AG08395 (cell line): ENCODE results near the gene MS4A4E.
"Not testable (repeated sequence)": the region's sequence is repeated elsewhere in the genome, so short reads cannot be mapped to it uniquely, and the experiment has no call there.

ENCODE experiments used
- DNase-seq: peaks from one replicate; pipeline ENCODE4 v3.0.0; 2012; ENCODE audit warnings: mixed read lengths, low spot score

MS4A4E gene

DNA sequence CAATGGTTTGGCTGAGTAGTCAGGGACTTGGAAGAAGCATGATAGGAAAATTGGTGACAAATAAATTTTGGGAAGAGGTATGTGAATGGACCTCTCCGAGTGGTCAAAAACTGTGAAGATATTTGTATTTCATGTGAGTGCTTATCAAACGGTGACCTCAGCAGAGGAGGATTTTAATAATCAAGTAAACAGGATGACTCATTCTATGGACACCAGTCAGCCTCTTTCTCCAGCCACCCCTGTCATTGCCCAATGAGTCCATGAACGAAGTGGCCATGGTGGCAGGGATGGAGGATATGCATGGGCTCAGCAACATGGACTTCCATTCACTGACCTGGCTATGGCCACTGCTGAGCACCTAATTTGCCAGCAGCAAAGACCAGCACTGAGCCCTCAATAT lies 21.2 kb downstream of the MS4A4E start:
- no peak for DNase-seq

DNA sequence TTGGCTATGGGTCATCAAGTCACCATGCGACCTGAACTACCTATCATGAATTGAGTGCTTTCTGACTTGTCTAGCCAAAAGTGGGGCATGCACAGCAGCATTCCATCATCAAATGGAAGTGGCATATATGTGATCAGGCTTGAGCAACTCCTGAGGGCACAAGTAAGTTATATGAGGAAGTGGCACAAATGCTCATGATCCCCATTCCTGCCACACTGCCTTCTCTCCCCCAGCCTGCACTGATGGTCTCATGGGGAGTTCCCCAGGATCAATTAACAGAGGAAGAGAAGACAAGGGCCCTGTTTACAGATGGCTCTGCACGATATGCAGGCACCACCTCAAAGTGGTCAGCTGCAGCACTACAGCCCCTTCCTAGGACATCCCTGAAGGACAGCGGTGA lies 21.8 kb downstream of the MS4A4E start:
- no peak for DNase-seq

DNA sequence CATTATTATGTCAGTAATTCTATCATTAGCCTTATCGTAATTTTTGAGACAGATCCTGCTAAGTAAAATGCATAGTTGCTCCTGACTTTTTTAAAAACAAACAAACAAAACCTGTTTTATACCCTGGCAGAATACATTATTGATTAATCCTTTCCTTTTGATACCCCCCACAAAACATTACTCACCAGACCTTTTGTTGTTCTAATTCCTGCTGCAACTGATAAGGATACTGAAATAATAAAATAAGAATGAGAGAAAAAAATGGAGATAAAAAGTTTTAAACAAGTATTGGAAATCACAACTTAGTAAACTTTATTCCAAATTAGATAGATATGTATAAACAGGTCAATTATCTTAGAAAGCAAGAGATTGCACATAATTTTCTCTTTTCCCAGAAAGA lies 28.6 kb downstream of the MS4A4E start:
- DNase-seq = no peak

DNA sequence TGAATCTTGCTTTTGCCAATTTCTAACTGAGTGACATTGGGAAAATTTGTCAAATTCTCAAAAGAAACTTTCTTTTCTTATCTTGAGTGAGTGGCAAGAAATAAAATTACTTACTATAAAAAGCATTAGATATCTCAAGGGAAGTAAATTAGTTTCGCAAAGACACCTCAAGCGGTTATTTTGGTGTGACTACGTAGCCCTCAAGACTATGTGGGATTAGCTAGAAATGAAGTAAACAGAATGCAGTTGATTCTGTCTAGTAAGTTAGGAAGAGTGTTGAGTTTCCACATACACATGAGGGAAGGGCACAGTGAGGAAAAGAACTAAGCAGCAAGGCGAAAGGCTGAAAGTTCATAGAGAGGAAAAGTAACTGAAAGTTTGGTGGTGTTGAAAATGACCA lies 31.7 kb downstream of the MS4A4E start:
- DNase-seq = no peak

DNA sequence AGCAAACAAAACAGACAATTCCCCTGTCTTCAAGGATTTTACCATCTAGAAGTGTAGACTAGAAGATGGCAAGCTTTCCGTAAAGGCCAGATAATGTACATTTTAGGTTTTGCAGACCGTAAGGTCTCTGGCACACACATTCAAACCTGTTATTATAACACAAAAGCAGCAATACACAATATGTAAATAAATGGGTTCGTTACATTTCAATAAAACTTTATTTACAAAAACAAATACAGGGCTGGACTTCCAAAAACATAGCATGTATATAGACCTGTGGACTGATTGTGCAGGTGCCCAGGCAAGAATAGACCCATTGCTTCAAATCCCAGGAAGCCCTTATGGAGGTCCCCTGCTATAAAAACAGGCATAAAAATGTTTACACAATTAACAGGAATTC lies 33.0 kb downstream of the MS4A4E start:
- no peak for DNase-seq

DNA sequence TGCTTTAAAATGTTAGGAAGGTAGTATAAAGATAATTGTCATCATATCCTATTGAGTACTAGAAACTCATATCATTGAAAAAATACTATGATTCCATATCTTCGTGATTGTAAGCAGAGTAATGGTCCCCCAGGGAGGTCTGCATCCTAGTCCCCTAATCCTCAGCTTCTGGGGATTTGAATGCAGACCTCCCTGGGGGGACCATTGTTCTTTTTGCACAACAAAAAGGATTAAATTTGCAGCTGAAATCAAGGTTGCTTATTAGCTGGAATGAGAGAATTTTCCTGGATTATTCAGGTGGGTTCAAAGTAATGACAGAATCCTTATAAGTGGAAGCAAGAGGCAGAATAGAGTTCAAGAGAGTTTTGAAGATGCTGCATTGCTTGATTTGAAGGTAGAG lies 34.0 kb downstream of the MS4A4E start:
- DNase-seq = no peak

DNA sequence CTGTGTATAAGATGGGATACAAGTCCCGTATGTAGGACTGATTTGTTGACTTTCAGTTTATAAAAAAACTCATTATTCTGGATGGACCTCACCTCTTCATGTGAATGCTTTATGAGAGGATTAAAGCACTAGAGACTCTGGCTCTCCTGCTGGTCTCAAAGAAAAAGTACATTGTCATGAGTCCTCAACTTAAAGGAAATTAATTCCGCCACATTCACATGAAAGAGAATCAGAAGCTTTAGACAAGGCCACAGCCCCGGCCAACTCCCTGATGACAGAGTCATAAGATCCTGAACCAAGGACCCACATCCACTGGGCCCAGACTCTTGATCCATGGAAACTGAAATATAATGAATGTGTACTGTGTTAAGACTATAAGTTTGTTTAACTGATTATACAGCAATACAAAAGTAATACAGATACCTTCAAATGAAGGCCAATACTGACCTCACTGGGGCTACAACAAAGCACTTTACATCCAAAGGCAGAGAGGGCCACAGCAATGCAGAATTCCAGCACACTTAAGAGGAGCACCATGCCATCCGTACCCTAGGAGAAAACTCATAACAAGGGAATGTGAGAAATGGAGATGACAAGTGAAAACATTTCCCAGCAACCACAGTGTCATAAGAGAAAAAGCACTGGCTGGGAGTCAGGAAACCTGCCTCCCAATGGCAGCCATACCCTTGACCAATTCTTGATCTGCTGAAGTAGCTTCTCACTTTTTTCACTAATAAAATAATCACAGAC lies 34.6 kb downstream of the MS4A4E start:
- DNase-seq = no peak

DNA sequence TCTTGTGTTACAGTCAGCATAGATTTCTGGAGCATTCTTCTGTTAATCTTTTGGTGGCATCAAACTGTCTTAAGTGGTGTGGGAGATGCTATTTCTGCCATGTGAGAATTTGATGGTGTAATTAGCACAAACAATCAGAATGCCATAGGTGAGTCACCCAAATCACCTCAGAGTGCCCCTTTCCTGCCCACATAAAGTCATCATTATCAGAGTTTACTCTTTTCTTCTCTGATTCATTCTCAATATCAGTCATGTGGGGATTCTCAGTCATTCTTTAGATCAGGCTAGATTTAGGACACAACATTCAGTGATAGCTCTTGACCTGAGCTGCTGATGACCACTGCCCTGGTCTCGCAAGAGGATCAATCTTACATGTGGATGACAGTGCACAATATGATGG lies 36.3 kb downstream of the MS4A4E start:
- no peak for DNase-seq

DNA sequence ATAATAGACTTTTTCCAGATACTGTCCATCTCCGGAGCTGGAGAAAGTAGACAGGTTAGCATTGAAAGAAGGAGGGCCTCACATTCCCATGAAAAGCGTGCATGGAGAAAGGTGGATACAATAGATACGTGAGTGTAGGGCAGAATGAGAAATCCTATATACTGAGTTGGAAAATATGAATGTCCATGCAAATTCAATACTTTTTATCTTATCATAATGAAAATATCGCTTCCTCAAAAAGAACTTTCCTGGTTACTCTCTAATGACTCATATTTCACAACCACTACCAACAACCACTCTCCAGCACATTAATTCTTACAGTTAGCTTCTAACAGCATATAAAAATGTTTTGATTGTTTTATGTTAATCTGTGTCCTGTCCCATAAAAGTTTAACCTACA lies 38.0 kb downstream of the MS4A4E start:
- no peak for DNase-seq

DNA sequence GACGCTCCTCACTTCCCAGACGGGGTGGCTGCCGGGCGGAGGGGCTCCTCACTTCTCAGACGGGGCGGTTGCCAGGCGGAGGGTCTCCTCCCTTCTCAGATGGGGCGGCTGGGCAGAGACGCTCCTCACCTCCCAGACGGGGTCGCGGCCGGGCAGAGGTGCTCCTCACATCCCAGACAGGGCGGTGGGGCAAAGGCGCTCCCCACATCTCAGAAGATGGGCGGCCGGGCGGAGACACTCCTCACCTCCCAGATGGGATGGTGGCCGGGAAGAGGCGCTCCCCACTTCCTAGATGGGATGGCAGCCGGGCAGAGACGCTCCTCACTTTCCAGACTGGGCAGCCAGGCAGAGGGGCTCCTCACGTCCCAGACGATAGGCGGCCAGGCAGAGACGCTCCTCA lies 41.6 kb downstream of the MS4A4E start:
- not testable (repeated sequence) for DNase-seq

DNA sequence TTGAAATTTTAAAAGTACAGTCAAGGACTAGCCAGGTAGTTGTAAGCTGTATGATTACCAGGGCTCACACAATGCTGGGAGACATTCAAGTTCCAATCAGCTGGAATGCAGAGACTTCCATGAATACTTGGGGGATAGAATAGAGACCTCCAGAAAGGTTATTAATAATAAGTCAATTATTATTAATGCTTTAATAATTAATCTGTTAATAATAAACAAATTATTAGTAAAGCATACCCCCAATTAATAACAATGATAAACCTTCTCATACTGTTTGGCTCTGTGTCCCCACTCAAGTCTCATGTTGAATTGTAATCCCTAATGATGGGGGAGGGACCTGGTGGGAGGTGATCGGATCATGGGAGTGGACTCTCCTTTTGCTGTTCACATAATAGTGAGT lies 45.5 kb downstream of the MS4A4E start:
- no peak for DNase-seq

DNA sequence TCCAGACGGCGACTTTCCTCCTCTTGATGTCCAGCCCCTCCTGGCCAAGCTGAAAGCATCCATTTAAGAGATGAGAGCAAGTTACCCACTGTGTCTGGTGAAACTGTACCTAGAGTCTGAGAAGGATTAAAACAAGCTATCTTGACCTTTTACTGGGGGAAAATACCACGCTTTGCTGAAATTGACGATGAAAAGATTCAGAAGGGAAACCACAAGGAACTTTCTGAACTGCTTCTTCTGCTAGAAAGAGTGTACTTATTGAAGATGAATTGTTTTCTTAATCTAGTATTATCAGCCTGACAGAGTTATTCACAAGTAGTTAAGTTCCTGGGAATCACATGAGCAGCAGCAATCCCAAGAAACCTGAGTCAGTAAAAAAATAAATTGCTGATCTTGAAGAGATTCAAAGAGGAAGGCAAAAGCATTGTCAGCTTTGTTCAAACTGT lies 47.0 kb downstream of the MS4A4E start:
- no peak for DNase-seq

DNA sequence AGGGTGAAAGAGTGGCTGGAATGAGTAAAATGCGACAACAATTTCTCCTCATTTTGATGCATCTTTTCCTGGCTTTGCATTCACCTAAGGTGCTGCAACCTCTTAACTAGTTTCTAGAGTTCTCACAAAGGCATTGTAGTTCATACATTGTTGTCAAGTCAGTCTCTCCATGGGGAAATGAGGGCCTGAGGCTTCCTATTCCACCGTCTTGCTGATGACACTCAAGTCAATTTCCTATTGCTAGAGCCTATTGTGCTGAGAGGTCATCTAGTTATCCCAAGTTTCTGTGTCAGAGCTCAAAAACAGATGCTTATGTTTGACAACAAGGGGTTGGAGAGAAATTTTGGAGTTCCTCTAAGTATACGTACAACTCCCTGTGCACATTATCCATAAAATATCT lies 48.4 kb downstream of the MS4A4E start:
- no peak for DNase-seq

DNA sequence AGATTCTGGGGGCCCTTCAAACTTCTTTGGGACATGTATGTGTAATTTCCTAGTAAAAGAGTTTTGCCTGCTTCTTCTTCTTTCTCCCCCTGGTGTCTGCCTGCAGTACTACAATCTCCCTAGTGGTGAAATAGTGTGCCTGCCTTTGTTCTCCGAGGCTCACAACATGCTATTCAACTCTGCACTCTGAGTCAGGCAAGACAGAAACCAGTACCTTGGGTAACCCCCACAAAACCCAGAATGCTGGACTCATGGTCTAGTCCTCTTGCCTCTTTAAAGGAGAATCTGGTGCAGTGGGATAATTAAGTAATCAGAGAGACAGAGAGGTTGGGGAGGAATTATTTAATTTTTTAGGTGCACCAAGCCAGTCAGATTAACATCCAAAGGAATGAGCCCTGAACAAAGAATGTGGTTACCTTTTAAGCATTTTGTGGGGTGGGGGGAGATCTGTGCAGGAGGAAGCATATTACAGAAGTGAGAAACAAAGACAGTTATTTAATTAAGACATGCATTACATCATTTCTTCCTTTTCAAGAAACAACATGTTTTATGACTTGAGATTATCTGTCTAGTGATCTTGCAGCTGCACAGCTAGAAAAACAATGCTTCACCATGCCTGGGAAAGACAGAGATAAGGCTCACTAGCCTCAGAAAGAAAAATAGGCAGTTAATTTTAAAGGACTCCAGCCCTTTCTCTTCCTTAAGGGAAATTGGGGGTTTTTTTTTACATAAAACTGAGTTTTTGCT lies 49.1 kb downstream of the MS4A4E start:
- DNase-seq = peak; percentile 29

DNA sequence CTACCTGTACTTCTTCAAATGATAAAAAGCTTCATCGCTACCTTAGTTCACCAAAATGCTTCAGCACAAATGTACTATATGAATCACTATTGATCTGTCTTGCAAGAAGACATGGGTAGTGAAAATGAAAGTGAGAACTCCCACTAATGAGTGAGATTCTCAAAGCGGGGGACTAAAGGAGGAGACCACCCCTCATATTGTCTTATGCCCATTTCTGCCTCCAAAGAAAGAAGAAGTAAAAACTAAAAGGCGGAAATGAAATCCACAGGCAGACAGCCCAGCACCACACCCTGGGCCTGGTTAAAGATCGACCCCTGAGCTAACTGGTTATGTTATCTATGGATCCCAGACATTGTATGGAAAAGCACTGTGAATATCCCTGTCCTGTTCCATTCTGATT lies 50.4 kb downstream of the MS4A4E start:
- DNase-seq = not testable (repeated sequence)

DNA sequence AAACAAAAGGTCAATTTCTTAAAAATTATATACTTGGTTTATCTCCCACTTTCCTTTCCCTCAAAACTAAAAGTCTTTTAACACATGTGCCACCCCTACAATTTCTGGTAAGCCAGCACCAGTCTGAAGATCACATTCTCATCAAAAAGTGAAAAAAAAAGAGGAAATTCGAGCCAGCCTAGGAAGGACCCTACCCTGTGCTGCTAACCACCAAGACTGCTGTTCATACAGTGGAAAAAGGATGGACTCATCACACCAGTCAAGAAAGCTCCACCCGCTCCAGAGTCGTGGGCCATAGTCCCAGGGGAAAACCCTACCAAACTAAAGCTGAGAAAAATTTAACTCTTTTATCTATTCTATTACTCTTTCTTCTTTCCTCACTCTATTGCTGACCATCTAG lies 54.5 kb downstream of the MS4A4E start:
- not testable (repeated sequence) for DNase-seq

DNA sequence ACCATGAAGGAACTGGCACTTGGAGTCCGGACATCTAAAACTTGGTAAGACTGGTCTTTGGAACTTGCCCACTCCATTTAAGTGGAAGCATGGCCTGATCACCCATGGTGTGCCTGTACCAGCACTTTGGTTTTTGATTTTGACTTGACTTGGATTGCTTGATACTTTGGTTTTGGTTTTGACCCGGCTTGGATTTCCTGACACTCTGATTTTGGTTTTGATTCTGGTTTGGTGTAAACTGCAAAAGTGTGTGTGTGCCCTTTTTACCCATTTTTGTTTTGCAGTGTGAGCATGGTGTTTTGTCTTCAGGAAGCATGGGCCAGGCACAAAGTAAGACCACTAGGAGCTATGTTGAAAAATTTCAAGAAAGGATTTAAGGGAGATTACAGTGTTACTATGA lies 56.8 kb downstream of the MS4A4E start:
- DNase-seq = not testable (repeated sequence)

DNA sequence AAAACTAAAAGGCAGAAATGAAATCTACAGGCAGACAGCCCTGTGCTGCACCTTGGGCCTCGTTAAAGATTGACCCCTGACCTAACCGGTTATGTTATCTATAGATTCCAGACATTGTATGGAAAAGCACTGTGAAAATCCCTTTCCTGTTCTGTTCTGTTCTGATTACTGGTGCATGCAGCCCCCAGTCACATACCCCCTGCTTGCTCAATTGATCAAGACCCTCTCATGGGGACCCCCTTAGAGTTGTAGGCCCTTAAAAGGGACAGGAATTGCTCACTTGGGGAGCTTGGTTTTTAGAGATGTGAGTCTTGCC lies 57.5 kb downstream of the MS4A4E start:
- not testable (repeated sequence) for DNase-seq

DNA sequence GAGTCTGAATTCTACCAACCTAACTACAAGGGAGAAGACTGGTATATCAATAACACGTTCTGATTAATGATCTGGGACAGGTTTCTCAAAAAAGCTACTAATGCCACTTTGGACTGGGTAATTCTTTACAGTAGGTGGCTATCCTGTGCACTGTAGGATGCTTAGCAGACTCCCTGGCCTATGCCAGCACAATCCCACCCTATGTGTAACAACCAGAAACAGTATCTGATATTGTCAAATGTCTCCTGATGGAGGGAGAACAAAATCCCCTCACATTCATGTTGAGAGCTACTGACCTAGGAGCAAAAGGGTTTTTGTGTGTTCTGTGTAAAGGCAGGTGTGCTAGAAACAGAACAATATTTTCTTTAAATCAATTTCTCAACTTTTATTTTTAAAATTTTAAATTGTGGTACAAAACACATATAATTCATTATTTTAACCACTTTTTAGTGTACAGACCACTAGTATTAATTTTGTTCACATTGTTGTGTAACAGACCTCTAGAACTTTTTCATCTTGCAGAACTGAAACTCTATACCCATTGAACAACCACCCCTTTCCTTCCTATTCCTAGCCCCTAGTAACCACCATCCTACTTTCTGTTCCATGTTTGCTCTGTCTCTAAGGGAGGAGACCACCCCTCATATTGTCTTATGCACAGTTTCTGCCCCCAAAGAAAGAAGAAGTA lies 58.0 kb downstream of the MS4A4E start:
- no peak for DNase-seq

DNA sequence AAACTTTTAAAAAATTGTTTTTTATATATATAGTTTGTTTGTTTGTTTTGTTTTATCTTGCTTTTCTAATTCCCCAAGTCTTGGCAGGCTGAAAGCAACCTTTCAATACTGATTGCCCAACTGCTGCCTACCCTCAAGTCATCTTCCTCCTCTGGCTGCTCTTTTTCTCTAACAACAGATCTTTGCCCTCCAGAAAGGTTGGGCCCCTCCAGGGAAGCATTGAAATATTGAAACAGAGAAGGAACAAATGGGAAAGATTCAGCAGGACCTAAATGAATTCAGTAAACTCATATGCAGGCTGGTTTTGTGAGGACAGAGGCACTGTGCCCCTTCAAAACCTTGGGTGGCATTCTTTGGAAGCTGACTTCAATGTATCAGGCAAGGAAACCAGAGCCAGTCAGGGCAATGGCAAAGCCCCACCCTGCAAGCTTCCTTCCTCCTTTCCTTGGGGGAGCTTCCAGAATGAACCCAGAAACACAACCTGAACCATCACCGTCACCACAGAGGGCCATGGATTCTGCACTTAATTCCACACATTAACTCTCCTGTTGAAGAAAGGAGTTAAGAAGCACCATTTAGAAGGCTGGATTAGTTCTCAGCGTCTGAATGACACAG lies 59.2 kb downstream of the MS4A4E start:
- DNase-seq = no peak

DNA sequence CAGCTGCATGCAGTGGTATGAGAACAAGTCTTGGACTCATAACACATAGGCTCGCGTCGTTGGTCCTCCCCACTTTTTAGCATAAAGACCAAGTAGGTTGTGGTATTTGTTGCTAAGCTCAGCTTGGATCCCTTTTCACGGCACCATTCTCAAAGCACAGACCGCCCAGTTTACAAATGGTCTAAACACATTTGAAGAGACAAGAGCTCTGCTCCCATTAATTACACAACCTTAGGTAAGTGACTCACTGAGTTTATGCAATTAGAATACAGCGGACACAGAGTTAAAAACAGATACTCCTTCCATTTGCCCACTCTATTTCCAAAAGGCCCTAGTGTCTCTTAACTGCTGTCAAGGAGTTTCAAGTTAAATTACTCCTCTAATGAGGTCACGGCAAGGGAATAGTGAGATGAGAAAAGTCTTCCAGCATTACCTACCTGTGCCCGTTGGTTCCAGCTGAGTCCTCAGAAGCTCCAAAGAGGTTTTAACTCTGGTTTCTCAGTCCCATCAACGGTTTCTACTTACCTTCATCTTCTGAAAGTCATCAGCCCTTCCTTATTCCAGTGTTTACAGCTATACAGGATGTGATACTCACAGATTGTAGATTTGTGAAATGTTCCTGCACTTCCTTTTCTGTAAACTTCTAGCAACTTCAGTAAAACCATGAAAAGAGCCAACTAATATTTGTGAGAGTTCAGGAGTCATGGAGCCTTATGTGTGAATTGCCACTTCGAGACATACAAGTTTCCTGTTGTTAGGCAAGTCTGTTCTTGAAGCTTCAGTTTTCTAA lies 60.2 kb downstream of the MS4A4E start, which contains the start of gene MS4A6A:
Gene MS4A6A, minus strand, starts transcription at position 543 of the 790 bp plus-strand sequence. CDS start 1,356 bp downstream, outside the sequence.
- no peak for DNase-seq

DNA sequence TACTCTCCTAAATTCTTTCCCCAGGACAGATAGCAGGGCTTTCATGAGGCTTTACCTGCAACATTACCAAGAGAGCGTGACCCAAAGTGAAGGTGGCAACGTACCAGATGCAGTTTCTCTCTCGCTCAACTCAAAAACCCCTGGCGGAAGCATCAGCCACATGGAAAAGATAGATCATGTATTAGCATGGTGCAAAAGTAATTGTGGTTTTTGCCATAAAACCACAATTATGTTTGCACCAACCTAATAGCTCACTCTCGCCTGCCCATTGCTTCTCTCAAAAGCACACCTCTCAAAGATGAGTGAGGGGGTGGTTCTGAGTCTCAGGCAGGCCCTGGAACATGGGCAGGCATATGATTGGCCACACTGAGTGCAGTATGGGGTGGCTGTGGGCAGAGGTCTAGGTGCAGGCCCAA lies 67.1 kb downstream of the MS4A4E start:
- no peak for DNase-seq
